GM18511 (cell line): ENCODE data around the gene PUM1.

Source experiments
- ATAC-seq: cut with Tn5 transposase; IDR thresholded peaks from one replicate; pipeline ENCODE4 v1.9.1; 2021; ENCODE audit warnings: mild to moderate bottlenecking, moderate library complexity; ENCODE audit not compliant: unreplicated experiment

Gene PUM1

DNA sequence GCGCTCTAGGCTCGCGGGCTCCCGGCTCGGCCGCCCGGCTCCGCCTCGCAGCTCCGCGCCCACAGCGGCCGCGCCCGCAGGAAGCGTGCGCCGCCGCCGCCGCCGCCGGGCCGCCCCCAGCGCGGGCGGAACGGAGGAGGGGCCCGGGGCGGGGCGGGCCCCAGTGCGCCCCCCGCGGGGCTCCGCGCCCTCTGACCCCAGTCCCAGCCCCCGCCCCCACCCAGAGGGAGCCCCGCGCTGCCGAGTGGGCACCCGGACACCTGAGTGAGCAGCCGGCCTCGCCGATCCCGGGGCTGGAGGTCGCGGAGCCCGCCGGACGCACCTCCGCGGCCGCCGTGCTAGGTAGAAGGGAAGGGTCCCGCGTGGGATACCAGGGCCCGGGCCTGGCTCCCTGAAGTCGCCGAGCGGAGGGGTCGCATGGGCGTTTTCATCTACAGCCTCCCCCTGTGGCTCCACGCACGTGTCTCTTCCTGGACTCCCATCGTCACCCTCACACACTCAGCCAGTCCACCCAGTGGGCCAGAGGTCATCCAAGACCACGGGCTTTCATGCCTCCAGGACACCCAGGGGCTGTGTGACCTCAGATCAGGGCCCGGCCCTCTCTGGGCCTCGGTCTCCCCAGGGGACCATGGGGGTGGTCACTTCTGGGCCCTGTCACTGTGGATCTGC lies 156.7 kb downstream of the PUM1 start, which contains the start of gene SDC3:
SDC3 (minus strand) TSS at position 63 of the 669 bp plus-strand sequence. CDS start 172 bp downstream, outside the sequence.
- no peak for ATAC-seq

DNA sequence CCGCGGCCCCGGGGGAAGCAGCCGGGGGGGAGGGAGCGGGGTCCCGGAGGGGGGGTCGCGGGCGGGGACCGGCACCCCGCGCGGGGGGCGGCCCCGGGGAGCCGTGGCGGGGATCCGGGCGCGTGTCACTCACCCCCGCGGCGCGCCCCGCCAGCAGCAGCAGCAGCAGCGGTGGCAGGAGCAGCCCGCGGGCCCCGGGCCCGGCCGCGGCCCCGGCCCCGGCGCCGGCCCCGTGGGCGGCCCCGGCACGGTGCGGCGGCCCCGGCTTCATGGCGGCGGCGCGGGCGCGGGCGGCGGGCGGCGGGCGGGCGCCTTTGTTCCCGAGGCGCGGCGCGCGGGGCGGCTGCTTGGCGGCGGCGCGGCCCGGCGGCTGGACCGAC lies 157.2 kb downstream of the PUM1 start:
- no peak for ATAC-seq

DNA sequence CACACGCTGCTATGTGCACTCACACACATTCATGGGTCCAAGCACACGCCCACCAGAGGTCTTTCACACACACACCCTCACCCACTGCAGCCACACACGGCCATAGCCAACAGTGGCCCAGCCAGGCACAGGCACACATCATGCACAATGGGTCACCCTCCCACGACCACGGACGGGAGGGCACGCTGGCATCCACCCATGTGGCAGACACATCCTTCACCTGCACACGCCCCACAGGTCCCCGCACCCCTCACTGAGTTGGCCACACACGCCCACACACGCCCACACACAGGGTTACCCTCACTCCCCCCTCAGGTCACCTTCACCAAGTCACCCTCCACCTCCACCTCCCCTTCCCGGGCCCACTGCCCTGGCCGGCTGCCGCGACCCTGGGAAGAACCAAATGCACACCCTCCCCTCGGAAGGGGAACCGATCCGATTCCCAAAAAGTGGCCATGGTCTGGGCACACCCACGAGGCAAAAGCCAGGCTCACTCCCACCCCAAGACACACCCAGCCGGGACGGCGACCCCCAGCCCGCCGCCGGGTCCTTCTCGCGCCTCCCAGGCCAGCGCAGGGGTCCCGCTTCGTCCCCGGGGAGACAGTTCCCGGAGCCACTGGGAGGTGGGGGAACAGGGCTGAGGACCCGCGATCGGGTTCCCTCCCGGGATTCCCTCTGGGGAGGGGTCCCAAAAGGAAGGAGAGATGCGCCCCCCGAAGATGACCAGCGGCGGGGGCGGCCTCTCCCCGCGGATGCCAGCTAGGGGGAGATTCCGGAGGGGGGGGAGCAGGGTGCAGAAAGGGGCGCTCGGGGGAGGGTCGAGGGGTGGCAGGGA lies 157.8 kb downstream of the PUM1 start:
- no peak for ATAC-seq

DNA sequence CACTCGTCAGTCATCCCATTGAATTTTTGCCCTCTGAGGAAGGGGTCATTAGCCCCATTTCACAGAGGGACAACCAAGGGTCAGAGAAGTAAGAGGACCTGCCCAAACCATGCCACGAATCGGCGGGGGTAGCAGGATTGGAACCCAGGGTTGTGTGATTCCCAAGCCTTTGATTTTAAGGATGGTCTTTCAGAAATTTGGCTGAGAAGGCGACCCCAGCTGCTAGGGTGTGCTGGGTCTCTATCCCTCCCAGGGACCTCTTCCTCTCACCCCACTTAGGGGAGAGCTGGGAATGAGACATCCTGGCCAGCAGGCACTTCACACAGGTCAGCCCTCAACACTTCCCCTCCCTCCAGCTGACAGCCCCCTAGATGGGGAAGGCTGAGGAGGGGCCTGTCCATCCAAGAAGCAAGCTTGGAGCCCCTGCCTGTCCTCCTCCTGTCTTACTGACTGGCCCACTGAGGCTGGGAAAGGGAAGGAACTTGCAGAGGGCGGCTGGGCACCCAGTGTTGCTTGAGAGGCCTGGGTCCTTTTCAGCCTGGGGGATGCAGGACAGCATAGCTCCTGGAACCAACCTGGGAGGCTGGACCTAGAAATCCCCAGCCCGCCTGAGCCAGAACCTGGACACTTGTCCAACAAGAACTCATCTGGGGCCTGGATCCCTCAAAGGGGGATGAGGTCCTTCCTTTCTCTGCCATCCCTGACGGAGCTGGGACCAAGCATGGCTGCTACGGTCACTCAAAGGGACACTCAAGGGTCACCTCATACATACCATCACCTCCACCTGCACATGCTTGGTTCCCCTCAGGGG lies 158.7 kb downstream of the PUM1 start:
- no peak for ATAC-seq

DNA sequence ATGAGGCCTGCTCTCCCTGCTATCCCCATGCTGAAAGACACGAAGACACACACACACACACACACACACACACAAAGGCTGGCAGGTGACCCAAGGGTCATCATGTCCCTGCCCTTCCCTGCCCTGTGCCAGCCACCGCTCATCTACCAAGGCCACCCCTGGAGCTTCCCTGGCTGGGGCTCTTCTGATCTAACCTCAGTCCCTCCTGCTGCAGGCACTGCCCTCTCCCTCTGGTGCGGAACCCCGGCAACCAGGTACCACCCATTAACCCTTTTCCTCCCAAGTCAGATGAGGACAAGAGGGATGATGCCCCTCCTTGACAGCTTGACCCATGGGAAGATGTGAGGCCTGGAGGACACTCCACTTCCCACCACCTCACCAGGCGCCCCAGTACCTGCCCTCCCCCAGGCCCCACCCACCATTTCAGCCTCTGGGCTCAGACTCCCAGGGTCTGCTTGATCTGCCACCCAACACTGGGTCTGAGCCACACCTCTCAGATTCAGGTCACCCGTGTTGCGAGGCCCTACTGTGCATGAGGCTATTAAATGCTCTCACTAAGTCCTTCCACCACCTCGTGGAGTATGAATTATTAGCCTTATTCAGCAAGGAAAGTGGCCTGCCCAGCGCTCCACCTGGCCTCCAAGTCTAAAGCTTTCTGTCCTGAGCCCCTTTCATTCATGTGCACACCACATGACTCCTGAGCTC lies 159.4 kb downstream of the PUM1 start:
- no peak for ATAC-seq

DNA sequence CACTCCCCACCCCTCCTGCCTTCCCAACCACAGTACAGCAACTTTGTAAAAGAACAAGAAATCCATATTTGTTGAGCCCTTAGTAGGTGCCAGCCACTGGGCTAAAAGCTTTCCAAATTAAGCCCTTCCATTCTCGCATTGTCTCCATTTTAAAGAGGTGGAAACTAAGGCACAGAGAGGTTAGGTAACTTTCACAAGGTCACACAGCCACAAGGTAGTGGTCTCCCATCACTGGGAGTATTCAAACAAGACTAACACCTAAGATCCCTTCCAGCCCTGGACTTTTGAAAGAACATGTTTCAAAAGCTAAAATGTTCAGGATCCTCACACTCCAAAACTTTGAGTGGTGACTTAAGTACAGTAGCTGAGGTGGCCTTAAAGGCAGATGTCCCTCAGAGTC lies 160.1 kb downstream of the PUM1 start:
- ATAC-seq = no peak

DNA sequence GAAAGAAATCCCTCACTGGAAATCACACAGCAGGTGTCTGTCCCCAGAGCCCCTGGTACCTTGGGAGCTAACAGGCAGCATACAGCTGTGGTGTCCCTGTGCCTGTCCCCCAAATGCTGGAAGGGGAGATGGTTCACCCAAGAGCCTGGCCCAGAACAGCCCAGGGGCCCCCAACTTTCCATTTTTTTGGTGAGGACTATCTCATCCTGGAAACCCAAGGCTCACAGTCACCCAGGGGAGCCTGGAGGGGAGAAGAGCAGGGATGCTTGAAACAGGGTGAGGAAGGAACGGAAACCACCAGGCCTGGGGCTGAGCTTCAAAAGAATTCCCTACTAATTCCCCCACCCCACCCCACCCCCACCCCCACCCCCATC lies 160.6 kb downstream of the PUM1 start:
- no peak for ATAC-seq

DNA sequence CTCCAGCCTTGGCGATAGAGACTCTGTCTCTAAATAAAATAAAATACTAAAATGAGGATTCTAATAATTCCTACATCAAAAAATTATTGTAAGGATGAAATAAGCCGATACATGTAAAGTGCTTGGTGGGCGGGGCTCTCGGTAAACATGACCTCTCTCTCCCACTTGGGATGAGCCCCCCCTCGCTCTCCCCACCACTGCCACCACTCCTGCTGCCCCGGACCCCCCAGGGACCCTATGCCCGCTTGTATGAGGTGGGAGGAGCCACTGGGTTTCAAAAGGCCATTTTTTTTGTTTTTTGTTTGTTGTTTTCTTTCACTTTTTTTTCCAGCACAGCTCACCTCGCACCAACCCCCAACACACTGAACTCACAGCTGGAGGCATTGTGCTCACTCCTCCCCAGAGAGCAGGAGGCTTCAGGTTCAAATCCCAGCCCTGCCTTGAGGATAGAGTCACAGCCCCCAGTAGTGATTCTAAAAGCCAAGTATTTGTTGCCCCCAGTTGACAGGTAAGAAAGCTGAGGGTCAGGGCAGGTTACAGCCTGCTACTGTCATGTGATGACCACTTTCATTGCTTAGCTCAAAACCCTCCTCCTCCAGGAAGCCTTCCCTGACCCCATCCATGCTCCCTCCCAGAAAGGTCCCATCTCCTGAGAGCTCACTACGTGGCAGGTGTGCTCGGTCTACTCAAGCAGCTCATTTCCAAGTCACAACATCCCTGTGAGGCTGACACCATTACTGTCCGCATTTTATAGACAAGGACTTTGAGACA lies 161.1 kb downstream of the PUM1 start:
- ATAC-seq = no peak

DNA sequence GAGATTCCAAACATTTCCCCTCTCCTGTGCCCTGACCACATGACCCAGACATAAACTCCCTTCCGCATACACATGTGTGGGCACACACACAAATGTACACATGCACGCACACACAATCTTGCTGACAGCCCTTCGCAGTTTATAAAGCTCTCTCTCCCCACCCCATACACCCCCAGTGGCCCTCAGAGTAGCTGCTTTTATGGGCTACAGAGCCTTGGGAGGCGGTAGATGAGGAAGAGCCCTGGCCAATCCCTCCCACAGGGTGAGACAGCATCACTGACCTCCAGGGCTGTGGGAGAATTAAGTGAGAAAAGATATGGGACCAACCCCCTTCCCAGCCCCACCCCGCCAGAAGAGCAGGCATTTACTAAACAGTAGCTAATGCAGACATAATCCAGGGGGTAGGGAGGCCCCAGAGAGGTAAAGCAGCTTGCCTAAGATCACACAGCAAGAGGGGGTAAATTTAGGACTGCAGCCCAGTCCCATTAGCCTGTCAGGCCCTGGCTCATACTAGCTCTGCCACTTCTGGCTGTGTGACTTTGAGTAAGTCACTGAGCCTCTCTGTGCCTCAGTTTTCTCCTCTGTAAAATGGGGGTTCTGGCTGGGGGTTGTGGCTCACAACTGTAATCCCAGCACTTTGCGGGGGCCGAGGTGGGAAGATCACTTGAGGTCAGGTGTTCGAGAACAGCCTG lies 162.0 kb downstream of the PUM1 start:
- ATAC-seq = no peak

DNA sequence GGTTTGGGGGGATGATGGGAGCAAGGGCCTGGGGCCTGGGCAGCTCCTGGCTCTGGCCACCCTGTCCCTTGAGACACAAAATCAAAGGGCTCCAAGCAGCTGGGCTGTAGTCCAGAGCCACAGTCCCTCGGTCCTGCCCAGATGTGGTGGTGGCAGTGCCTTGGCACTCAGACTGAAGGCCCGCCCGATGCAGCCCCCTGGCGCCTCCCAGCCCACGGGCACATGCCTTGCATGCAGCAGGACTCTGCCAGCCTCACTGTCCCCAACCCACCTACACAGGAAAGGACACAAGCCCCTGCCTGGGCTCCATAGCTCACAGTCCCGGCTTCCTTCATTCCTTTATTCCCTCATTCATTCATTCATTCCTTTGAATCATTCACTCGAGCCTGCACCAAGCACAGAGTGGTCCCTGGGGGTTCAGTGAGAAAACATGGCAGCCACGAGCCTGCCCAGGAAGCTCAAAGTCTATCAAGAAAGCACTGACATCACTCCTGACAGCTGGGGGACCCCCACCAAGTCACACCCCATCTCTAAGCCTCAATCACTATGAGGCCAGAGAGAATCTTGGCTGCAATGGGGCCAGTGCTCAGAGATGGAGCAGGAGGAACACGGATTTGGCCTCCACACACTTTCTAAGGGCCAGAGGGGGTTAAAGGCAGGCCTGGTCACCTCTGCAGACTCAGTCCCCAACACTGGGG lies 162.8 kb downstream of the PUM1 start:
- no peak for ATAC-seq

DNA sequence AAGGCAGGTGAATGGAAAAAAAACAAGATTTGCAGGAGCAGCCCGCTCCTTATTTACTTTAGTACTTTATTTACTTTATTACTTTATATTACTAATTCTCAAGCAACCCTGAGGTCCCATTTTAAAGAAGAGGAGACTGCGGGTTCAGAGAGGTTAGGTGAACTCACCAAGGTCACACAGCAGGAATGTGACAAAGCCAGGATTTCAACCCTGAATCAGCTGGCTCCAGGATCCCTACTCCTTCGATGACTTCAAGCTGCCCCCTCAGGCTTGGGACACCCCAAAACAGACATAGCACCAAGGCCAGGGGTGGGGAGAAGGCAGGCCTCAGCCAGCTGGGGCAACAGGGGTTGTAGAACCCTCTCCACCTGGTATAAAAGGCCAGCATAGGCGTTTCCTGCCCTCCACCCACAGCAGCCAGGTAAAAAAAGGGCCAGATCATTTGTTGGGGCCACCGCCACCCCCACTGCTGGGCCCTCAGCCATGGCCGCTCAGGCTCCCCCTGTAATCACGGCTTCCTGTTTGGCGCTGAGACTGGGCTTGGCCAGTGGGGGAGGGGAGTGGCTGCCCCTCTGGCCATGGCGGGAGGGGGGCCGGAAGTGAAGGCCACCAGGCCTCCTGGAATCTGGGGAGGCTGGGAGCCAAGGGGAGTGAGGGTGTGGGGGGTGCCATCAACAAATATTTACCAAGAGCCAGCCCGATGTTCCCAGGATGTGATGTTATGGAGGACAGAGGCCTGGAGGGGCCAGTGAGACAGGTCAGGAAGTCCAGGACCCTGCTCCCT lies 163.5 kb downstream of the PUM1 start:
- ATAC-seq = no peak

DNA sequence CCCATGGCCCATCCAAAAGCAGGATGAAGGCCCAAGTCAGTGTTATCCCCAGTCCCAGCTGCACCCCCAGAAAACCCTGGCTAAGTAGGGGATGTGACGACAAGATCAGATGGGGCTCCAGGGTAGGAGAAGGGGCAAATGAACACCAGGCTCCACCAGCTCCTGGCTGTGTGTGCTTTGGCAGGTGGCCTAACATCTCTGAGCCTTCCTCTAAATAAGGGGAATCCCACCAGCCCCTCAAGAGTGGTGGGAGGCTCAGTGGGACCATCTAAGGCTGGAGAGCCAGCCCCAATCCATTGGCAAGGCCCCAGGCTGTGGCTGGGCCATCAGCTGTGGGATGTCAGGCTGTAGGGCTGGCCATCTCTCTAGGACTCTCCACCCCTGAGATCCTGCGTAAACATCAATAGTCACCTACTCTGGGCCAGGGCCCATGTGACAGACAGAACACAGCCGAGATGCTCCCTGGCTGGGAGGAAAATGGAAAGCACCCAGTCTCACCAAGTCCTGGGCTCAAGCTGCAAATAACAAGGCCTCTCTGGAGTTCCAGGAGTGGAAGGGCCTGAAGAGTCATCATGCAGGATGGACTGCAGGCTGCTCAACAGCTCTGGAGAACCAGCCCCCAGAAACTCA lies 164.5 kb downstream of the PUM1 start:
- ATAC-seq = no peak

DNA sequence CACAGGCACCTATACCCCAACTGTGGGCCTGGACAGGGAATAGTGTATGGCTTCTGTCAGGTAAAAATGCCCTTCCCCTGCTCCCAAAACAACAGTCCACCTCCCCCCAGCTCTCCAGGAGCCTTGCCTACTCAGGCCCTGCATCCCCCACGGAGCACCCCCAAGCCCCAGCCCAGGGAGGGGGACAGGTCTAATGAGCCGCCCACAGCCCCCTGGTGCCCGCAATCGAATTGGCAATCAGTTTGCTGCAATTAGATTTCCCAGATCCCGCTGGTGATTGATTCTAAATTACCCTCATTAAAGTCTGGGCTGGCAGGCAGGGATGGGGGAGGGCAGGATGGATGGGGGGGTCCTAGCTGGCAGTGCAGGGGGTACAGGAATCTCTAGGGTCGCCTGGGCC lies 165.0 kb downstream of the PUM1 start:
- ATAC-seq = no peak

DNA sequence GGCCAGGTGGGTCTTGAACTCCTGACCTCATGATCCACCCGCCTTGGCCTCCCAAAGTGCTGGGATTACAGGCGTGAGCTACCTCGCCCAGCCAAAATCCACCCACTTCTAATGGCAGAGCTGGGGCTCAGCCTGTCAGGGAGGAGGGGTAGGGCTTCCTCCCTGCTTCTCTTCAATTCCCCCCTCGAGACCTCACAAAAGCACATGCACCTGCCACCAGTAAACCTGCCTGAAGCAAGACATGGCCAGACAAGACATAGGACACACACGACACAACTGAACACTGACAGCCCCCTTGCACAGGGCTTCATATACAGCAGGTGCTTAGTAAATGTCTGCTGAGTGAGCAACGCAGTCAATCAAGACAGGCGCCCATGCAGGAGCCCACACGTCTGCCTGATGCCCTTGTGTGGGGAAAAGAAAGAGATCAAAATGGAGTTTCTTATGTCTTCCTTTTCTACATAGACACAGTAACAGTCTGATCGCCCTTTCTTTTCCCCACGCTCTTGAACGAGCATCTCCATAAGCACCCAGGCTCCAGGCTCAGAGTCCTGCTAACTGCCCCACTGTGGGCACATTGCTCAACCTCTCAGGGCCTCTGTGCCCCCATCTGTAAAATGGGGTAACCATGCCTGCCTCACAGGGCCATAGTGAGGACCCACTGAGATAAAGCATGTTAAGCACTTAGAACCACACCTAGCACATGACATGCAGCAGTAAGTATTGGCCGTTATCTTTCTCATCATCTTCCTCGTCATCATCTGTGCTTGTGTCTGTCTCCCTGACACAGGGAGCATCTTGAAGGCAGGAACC lies 165.7 kb downstream of the PUM1 start:
- no peak for ATAC-seq

DNA sequence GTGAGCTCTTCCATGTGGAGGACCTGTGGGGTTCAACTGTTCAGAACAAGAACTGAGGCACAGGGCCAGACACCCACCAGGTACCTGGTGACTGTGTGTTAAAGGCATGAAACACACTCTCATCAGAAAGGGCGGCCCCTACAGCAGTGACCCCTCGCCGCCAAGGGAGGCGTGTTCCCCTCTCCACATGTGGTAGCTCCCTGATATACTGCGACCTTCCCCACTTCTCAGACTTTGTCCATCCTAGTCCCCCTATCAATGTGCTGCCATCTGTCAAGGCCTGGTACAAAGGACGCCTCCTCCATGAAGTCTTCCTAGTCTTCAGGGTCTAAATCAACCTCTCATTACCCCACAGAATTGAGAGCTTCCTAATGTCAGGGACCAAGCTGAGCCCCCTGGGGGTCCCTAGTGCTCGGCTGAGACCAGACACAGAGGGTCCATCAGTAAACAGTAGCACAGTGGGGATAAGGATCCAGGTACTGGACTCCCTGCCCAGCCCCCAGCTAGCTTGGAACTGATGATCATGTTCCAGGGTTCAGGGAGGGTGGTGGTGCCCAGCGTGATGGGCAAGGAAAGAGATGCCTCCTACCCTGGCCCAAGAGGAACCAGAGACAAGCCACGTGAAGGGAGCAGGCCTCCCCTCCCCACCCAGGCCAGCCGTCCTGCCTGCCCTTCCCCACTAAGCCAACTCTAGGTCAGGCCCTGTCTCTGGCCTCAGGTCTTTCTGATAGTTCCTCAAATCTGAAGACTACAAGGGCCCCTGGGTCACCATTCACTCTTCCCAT lies 167.3 kb downstream of the PUM1 start:
- no peak for ATAC-seq

DNA sequence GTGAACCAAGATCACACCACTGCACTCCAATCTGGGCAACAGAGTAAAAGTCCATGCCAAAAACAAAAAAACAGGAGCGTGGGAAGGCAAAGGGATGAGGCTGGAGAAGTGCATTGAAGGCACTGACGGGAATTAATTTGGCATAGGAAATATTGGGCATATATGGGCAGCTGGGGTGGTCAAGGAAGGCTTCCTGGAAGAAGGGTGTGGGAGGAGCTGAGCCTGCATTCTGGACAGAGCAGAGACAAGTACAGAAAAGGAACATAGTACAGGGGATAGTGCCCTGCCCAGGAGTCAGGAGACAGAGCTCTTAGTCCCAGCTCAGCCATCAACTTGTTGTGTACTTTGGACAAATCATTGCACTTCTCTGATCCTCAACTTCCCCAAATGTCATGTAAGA lies 168.6 kb downstream of the PUM1 start:
- no peak for ATAC-seq
